HG02759 (cell line): ENCODE results near the gene NUAK1.
"Not testable (repeated sequence)": the region's sequence is repeated elsewhere in the genome, so short reads cannot be mapped to it uniquely, and the experiment has no call there.

Experiments
- ATAC-seq: cut with Tn5 transposase; IDR thresholded peaks from one replicate; pipeline ENCODE4 v1.9.1; 2021; ENCODE audit warnings: mild to moderate bottlenecking, moderate library complexity; ENCODE audit not compliant: unreplicated experiment

Gene NUAK1

GRCh38 chr12:106147956-106148355 lies 9.2 kb upstream of the NUAK1 start:
- no peak for ATAC-seq

GRCh38 chr12:106146987-106147386 lies 8.2 kb upstream of the NUAK1 start:
- ATAC-seq = no peak

- no peak for ATAC-seq
These were observed 7.0 kb upstream of the NUAK1 start for GRCh38 chr12:106145539-106146447.

GRCh38 chr12:106144847-106145246 lies 6.1 kb upstream of the NUAK1 start:
- no peak for ATAC-seq

- no peak for ATAC-seq
These were observed 4.0 kb upstream of the NUAK1 start for GRCh38 chr12:106142591-106143261.

- not testable (repeated sequence) for ATAC-seq
These were observed 3.2 kb upstream of the NUAK1 start for GRCh38 chr12:106141920-106142319.

- no peak for ATAC-seq
These were observed 2.7 kb upstream of the NUAK1 start for GRCh38 chr12:106141452-106141851.

GRCh38 chr12:106141003-106141402 lies 2.2 kb upstream of the NUAK1 start:
- ATAC-seq = no peak

- ATAC-seq = no peak
These were observed 1.7 kb upstream of the NUAK1 start for GRCh38 chr12:106140223-106140986.

- ATAC-seq = no peak
These were observed 843 bp upstream of the NUAK1 start for GRCh38 chr12:106139422-106140171.

- ATAC-seq = no peak
These were observed 459 bp downstream of the NUAK1 start for GRCh38 chr12:106138357-106138632.

GRCh38 chr12:106137530-106138356 lies 1.0 kb downstream of the NUAK1 start:
- no peak for ATAC-seq

- no peak for ATAC-seq
These were observed 2.5 kb downstream of the NUAK1 start for GRCh38 chr12:106136263-106136662.

- no peak for ATAC-seq
These were observed 3.0 kb downstream of the NUAK1 start for GRCh38 chr12:106135781-106136180.

GRCh38 chr12:106135075-106135474 lies 3.7 kb downstream of the NUAK1 start:
- ATAC-seq = no peak

- no peak for ATAC-seq
These were observed 4.3 kb downstream of the NUAK1 start for GRCh38 chr12:106134294-106134949.

- ATAC-seq = no peak
These were observed 5.3 kb downstream of the NUAK1 start for GRCh38 chr12:106133136-106134087.
